Hematopoietic multipotent progenitor cell (in vitro differentiated cells): ENCODE measurements around the gene PPP1R15B. TPM values are rescaled to one million over a fixed set of nuclear protein-coding genes. Genes with fewer than 3 reads are reported as not detected.
A peak's percentile ranks its signal among the peaks of the same experiment; 100 is the strongest.

Experiments used
- DNase-seq, 3 donors: peaks; one replicate each; pipeline ENCODE4 v3.0.0-alpha.2; 2011 to 2015; ENCODE audit warnings: low read depth in 2 of 3, low spot score in 2 of 3
- total RNA-seq: library from RNA; depleted of rRNA; stranded (reverse); fragments of >200 nt; gene quantifications from one replicate; pipeline ENCODE4 v1.2.3, GENCODE V29; 2012

PPP1R15B gene
- total RNA-seq, 1 donor: 30.4 TPM

GRCh38 chr1:204404629-204405028 is 7.0 kb downstream of the PPP1R15B start:
- DNase-seq: no peak

GRCh38 chr1:204402391-204402790 is 9.2 kb downstream of the PPP1R15B start:
- DNase-seq: no peak

GRCh38 chr1:204401730-204402129 is 9.9 kb downstream of the PPP1R15B start:
- DNase-seq: no peak

GRCh38 chr1:204400882-204401510 is 10.6 kb downstream of the PPP1R15B start:
- no peak for DNase-seq

- DNase-seq: peak; percentile 33 to 86 (median 83)
Measured at GRCh38 chr1:204398197-204399125, 13.2 kb downstream of the PPP1R15B start.

- DNase-seq: no peak
Measured at GRCh38 chr1:204396015-204396583, 15.5 kb downstream of the PPP1R15B start.

GRCh38 chr1:204391629-204392028 is 20.0 kb downstream of the PPP1R15B start:
- DNase-seq: no peak

GRCh38 chr1:204390751-204391466 is 20.7 kb downstream of the PPP1R15B start:
- no peak for DNase-seq

- no peak for DNase-seq
Measured at GRCh38 chr1:204385727-204386126, 25.9 kb downstream of the PPP1R15B start.

GRCh38 chr1:204384636-204385352 is 26.8 kb downstream of the PPP1R15B start:
- DNase-seq: no peak

- no peak for DNase-seq
Measured at GRCh38 chr1:204383163-204383904, 28.3 kb downstream of the PPP1R15B start.

- no peak for DNase-seq
Measured at GRCh38 chr1:204382714-204383083, 28.9 kb downstream of the PPP1R15B start.

GRCh38 chr1:204380293-204380831 is 31.3 kb downstream of the PPP1R15B start:
- no peak for DNase-seq

- peak in 1 of 3 donors; percentile 56 for DNase-seq
Measured at GRCh38 chr1:204377800-204378668, 33.6 kb downstream of the PPP1R15B start.

- no peak for DNase-seq
Measured at GRCh38 chr1:204376919-204377799, 34.5 kb downstream of the PPP1R15B start.

GRCh38 chr1:204376465-204376864 is 35.2 kb downstream of the PPP1R15B start:
- DNase-seq: no peak

- no peak for DNase-seq
Measured at GRCh38 chr1:204373911-204374310, 37.7 kb downstream of the PPP1R15B start.
